GM23248 (cell line): ENCODE results near the gene FLOT1.

Experiments used
- EZH2 ChIP-seq: fragments of 200-600 bp; sonication (generic); IDR thresholded peaks from 2 replicates; pipeline ENCODE4 v1.6.1; 2018; ENCODE audit warnings: antibody characterized with exemption, mild to moderate bottlenecking; ENCODE audit not compliant: insufficient read depth, poor library complexity, severe bottlenecking
- EZH2phosphoT487 ChIP-seq: fragments of 200-600 bp; sonication (generic); IDR thresholded peaks from 2 replicates; pipeline ENCODE4 v1.6.1; 2018; ENCODE audit warnings: antibody characterized with exemption, moderate library complexity, mild to moderate bottlenecking, low read depth; ENCODE audit not compliant: insufficient read depth

DNA sequence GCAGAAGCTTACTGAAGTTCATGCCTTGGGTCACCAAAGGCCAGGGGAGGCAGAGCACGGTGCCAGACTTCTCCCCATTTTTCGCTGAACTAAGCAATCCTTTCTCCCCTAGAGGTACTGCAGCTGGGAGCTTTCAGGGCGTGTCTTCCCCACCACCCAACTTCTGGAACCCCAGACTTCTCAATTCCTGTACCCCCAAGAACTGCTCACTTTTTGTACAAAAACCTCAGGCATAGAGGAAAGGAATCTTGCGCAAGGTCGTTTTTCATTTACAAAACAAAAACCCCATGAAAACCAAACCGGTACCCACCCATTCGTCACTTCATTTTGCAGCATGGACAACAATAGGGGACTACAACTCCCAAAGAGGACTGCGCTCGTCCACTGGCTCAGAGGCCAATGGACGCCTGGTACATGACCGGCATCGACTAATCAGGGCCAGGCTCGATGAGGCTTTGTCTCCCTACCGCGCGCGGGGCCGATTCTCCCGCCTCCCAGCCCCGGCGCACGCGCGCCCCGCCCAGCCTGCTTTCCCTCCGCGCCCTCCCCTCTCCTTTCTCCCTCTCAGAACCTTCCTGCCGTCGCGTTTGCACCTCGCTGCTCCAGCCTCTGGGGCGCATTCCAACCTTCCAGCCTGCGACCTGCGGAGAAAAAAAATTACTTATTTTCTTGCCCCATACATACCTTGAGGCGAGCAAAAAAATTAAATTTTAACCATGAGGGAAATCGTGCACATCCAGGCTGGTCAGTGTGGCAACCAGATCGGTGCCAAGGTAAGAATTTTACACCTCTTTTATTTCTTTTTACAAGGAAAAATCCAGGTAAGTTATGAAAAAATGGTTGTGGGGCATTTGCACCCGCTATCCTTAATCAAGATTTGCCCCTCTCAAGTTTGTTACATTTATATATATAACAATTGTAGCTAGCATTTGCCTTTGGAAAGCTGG is 22.4 kb downstream of the FLOT1 start, which contains the start of gene TUBB:
- TF ChIP-seq EZH2 (no peak), EZH2phosphoT487 (no peak)
